Thoracic aorta (tissue), 2 donors: ENCODE results near the gene ATP10A. TPM values are rescaled to one million over a fixed set of nuclear protein-coding genes. Genes with fewer than 3 reads are reported as not detected.
A peak's percentile ranks its signal among the peaks of the same experiment; 100 is the strongest.

Experiments
- ATAC-seq: fragments of 150-250 bp; one replicate; pipeline ENCODE4 v1.8.0; 2017; ENCODE audit warnings: low read depth; ENCODE audit not compliant: insufficient number of reproducible peaks, low FRiP score
- DNase-seq: peaks from one replicate; pipeline ENCODE4 v3.0.0-alpha.2; 2020; ENCODE audit warnings: low spot score
- H3K27ac ChIP-seq, 2 donors: fragments of 200-600 bp; sonication (generic); 1 replicate in 1 of 2; 2 replicates in 1 of 2; pipeline ENCODE4 v1.5.1; 2016; ENCODE audit warnings: mild to moderate bottlenecking in 2 of 2, moderate library complexity in 2 of 2
- H3K27me3 ChIP-seq: fragments of 200-600 bp; sonication (generic); replicated peaks from 2 replicates; pipeline ENCODE4 v1.6.0; 2016; ENCODE audit warnings: mild to moderate bottlenecking; ENCODE audit not compliant: insufficient read depth
- H3K36me3 ChIP-seq: fragments of 200-600 bp; sonication (generic); one replicate; pipeline ENCODE4 v1.5.1; 2016
- H3K4me1 ChIP-seq, 2 donors: fragments of 200-600 bp; sonication (generic); 1 replicate in 1 of 2; 2 replicates in 1 of 2; pipeline versions ENCODE4 v1.5.1 to v1.6.0; 2016; ENCODE audit warnings: low read depth in 2 of 2, mild to moderate bottlenecking in 1 of 2; ENCODE audit not compliant: control insufficient read depth in 1 of 2
- H3K4me3 ChIP-seq: fragments of 200-600 bp; sonication (generic); 2 replicates; pipeline ENCODE4 v1.5.1; 2016; ENCODE audit warnings: mild to moderate bottlenecking
- H3K9me3 ChIP-seq: fragments of 200-600 bp; sonication (generic); 2 replicates; pipeline ENCODE4 v1.5.1; 2016
- CTCF ChIP-seq: fragments of 200-600 bp; sonication (generic); IDR thresholded peaks from one replicate; pipeline ENCODE4 v1.5.1; 2019; ENCODE audit warnings: antibody characterized with exemption
- total RNA-seq, 2 donors: library from RNA; depleted of rRNA; stranded (reverse); fragments of >200 nt; gene quantifications; one replicate each; pipeline versions ENCODE4 v1.1.0 to v1.2.3, GENCODE V29; 2016

ATP10A gene
- total RNA-seq, 2 donors from 2014 or later: 59.4 to 89.8 TPM

GRCh38 chr15:25690673-25691543, 172.2 kb downstream of the ATP10A start:
- DNase-seq (no peak), ATAC-seq (peak; percentile 87)
- peaks cover 49% of the 10 kb centered on the region for H3K36me3 ChIP-seq
- H3K9me3 ChIP-seq: no peaks in the 10 kb centered on the region
- H3K4me3 ChIP-seq: no peak overlapping the region
- peak overlapping the region; percentile 68 to 86 for H3K27ac ChIP-seq
- H3K27me3 ChIP-seq: no peaks in the 10 kb centered on the region
- TF ChIP-seq CTCF: no peak
- H3K4me1 ChIP-seq: peaks cover 7 to 45% of the 10 kb centered on the region in 2 donors

- H3K36me3 ChIP-seq: peaks cover 40% of the 10 kb centered on the region
- H3K4me3 ChIP-seq: no peak overlapping the region
- no peak for DNase-seq
- H3K4me1 ChIP-seq: peaks cover 15 to 54% of the 10 kb centered on the region in 2 donors
- ATAC-seq: no peak
- H3K27ac ChIP-seq: peak overlapping the region in 1 of 2 donors; percentile 25
- no peaks in the 10 kb centered on the region for H3K9me3 ChIP-seq
- no peaks in the 10 kb centered on the region for H3K27me3 ChIP-seq
- no peak for TF ChIP-seq CTCF
These were observed 173.5 kb downstream of the ATP10A start for GRCh38 chr15:25689592-25689991.

- Histone ChIP-seq H3K9me3 (no peaks in the 10 kb centered on the region), H3K27me3 (no peaks in the 10 kb centered on the region), H3K4me3 (no peak overlapping the region), H3K27ac (no peak overlapping the region), H3K4me1 (peaks cover 17 to 58% of the 10 kb centered on the region in 2 donors), H3K36me3 (peaks cover 27% of the 10 kb centered on the region)
- no peak for DNase-seq
- no peak for ATAC-seq
- no peak for TF ChIP-seq CTCF
These were observed 175.0 kb downstream of the ATP10A start for GRCh38 chr15:25688166-25688565.

- H3K27ac ChIP-seq: peak overlapping the region in 1 of 2 donors; percentile 58
- H3K36me3 ChIP-seq: peaks cover 27% of the 10 kb centered on the region
- H3K9me3 ChIP-seq: no peaks in the 10 kb centered on the region
- no peak for ATAC-seq
- H3K4me1 ChIP-seq: peaks cover 22 to 63% of the 10 kb centered on the region in 2 donors
- no peak overlapping the region for H3K4me3 ChIP-seq
- TF ChIP-seq CTCF: no peak
- H3K27me3 ChIP-seq: no peaks in the 10 kb centered on the region
- DNase-seq: no peak
These were observed 175.4 kb downstream of the ATP10A start for GRCh38 chr15:25687689-25688088.

- no peaks in the 10 kb centered on the region for H3K27me3 ChIP-seq
- peaks cover 24% of the 10 kb centered on the region for H3K36me3 ChIP-seq
- TF ChIP-seq CTCF: no peak
- peaks cover 26 to 63% of the 10 kb centered on the region in 2 donors for H3K4me1 ChIP-seq
- H3K4me3 ChIP-seq: no peak overlapping the region
- no peaks in the 10 kb centered on the region for H3K9me3 ChIP-seq
- no peak for DNase-seq
- H3K27ac ChIP-seq: peak overlapping the region in 1 of 2 donors; percentile 58
- ATAC-seq: no peak
These were observed 175.9 kb downstream of the ATP10A start for GRCh38 chr15:25687276-25687675.
